Right cardiac atrium (tissue), 5 donors: ENCODE results near the gene KCNJ10. TPM values are rescaled to one million over a fixed set of nuclear protein-coding genes. Genes with fewer than 3 reads are reported as not detected.

ENCODE experiments used
- ATAC-seq, 2 donors: fragments of 200-7000 bp; cut with Tn5 transposase; one replicate each; pipeline versions ENCODE4 v1.8.0 to v1.9.1; 2020; ENCODE audit warnings: moderate library complexity in 2 of 2, mild to moderate bottlenecking in 1 of 2
- DNase-seq, 3 donors: peaks; one replicate each; pipeline ENCODE4 v3.0.0-alpha.2; 2020
- H3K27ac ChIP-seq: one replicate; pipeline ENCODE4 v1.5.1; 2013; ENCODE audit warnings: mild to moderate bottlenecking, low read length, control low read depth, moderate library complexity
- H3K27me3 ChIP-seq: one replicate; pipeline ENCODE4 v1.6.1; 2013; ENCODE audit not compliant: control insufficient read depth, insufficient read depth
- H3K4me1 ChIP-seq: one replicate; pipeline ENCODE4 v1.6.1; 2013; ENCODE audit warnings: low read length; ENCODE audit not compliant: control insufficient read depth, insufficient read depth
- H3K4me3 ChIP-seq: one replicate; pipeline ENCODE4 v1.5.1; 2013; ENCODE audit warnings: low read length, control low read depth
- H3K9me3 ChIP-seq: one replicate; pipeline ENCODE4 v1.6.1; 2013; ENCODE audit warnings: low read length; ENCODE audit not compliant: control insufficient read depth
- WGBS: extraction: QIAGEN DNeasy Blood & Tissue Kit; methylation state at CpG from one replicate; pipeline ENCODE4 v1.1.7; 2013; 5-methylcytosine and 5-hydroxymethylcytosine counted together
- intact Hi-C, 4 donors: fragments of 100-400 bp; cut with DNase I; formaldehyde crosslinking; loops; one replicate each; pipeline versions ENCODE4 v1.11.0 to v1.14.0; 2022 to 2023
- polyA plus RNA-seq: library from polyadenylated mRNA; stranded (reverse); fragments of 200-250 nt; gene quantifications from one replicate; pipeline ENCODE4 v1.2.3, GENCODE V29; 2013
- total RNA-seq, 4 donors: library from RNA; stranded (reverse); fragmentation: NEBNext Ultra II Directional; extraction: Animal tissue kit (Norgen Biotek cat#: 25700); gene quantifications; one replicate each; pipeline ENCODE4 v1.2.1, GENCODE V29; 2021
- donor health status: healthy with polysubstance abuse.
- donor health status: DM: no; HTN: yes; CAD: no.
- donor health status: DM: no; HTN: no; CAD: no.
- donor health status: DM: no; HTN: yes; CAD: no; lungs with severe emphysema.
- donor health status: DM: yes; HTN: yes; CAD: no.

KCNJ10 gene
- total and polyA plus RNA-seq, 5 donors: 0.11 to 0.31 (median 0.18) TPM

GRCh38 chr1:160070243-160071163 is 543 bp upstream of the KCNJ10 start:
- Histone ChIP-seq H3K4me3 (peak overlapping the region; percentile 75), H3K9me3 (no peaks in the 10 kb centered on the region), H3K27me3 (no peaks in the 10 kb centered on the region), H3K27ac (no peak overlapping the region), H3K4me1 (no peaks in the 10 kb centered on the region)
- intact Hi-C loops: no loop called here
- ATAC-seq: peak; percentile 96 to 97
- WGBS: 1% methylated on average over 46 of the region's 46 CpGs
- peak; percentile 84 to 93 (median 92) for DNase-seq

GRCh38 chr1:160068225-160068624 is 1.7 kb downstream of the KCNJ10 start:
- intact Hi-C loops: no loop called here
- Histone ChIP-seq H3K4me1 (no peaks in the 10 kb centered on the region), H3K27me3 (no peaks in the 10 kb centered on the region), H3K27ac (no peak overlapping the region), H3K4me3 (no peak overlapping the region), H3K9me3 (no peaks in the 10 kb centered on the region)
- DNase-seq: no peak
- no peak for ATAC-seq
- 65% methylated on average over 5 of the region's 5 CpGs for WGBS

GRCh38 chr1:160066829-160067745 is 2.9 kb downstream of the KCNJ10 start:
- 54% methylated on average over 6 of the region's 6 CpGs for WGBS
- no peaks in the 10 kb centered on the region for H3K9me3 ChIP-seq
- DNase-seq (no peak), ATAC-seq (no peak)
- no peaks in the 10 kb centered on the region for H3K4me1 ChIP-seq
- H3K27ac ChIP-seq: no peak overlapping the region
- H3K27me3 ChIP-seq: no peaks in the 10 kb centered on the region
- intact Hi-C loops: no loop called here
- H3K4me3 ChIP-seq: no peak overlapping the region

GRCh38 chr1:160064746-160065145 is 5.2 kb downstream of the KCNJ10 start:
- Histone ChIP-seq H3K27me3 (no peaks in the 10 kb centered on the region), H3K4me3 (no peak overlapping the region), H3K9me3 (no peaks in the 10 kb centered on the region), H3K4me1 (no peaks in the 10 kb centered on the region), H3K27ac (no peak overlapping the region)
- no peak for DNase-seq
- intact Hi-C loops: no loop called here
- 46% methylated on average over 3 of the region's 3 CpGs for WGBS
- no peak for ATAC-seq

- no peaks in the 10 kb centered on the region for H3K4me1 ChIP-seq
- H3K27me3 ChIP-seq: no peaks in the 10 kb centered on the region
- no peak for ATAC-seq
- no peak overlapping the region for H3K4me3 ChIP-seq
- DNase-seq: no peak
- H3K9me3 ChIP-seq: no peaks in the 10 kb centered on the region
- no peak overlapping the region for H3K27ac ChIP-seq
- intact Hi-C loops: no loop called here
- 85% methylated on average over 3 of the region's 3 CpGs for WGBS
These were observed 5.8 kb downstream of the KCNJ10 start for GRCh38 chr1:160064164-160064563.

GRCh38 chr1:160063176-160063575 is 6.8 kb downstream of the KCNJ10 start:
- ATAC-seq (no peak), DNase-seq (no peak)
- Histone ChIP-seq H3K4me1 (no peaks in the 10 kb centered on the region), H3K27ac (no peak overlapping the region), H3K9me3 (no peaks in the 10 kb centered on the region), H3K4me3 (no peak overlapping the region), H3K27me3 (no peaks in the 10 kb centered on the region)
- WGBS: 92% methylated on average over 5 of the region's 5 CpGs
- intact Hi-C loops: no loop called here

GRCh38 chr1:160062230-160062532 is 7.8 kb downstream of the KCNJ10 start:
- Histone ChIP-seq H3K9me3 (no peaks in the 10 kb centered on the region), H3K4me1 (no peaks in the 10 kb centered on the region), H3K27ac (no peak overlapping the region), H3K27me3 (no peaks in the 10 kb centered on the region), H3K4me3 (no peak overlapping the region)
- peak in 1 of 3 donors; percentile 62 for DNase-seq
- intact Hi-C loops: no loop called here
- ATAC-seq: peak in 1 of 2 donors; percentile 36
- WGBS: 66% methylated on average over 6 of the region's 6 CpGs

- H3K27ac ChIP-seq: no peak overlapping the region
- no peaks in the 10 kb centered on the region for H3K27me3 ChIP-seq
- WGBS: 64% methylated on average over 15 of the region's 15 CpGs
- intact Hi-C loops: no loop called here
- no peak overlapping the region for H3K4me3 ChIP-seq
- ATAC-seq (peak in 1 of 2 donors; percentile 7), DNase-seq (no peak)
- H3K4me1 ChIP-seq: no peaks in the 10 kb centered on the region
- no peaks in the 10 kb centered on the region for H3K9me3 ChIP-seq
These were observed 8.4 kb downstream of the KCNJ10 start for GRCh38 chr1:160061369-160062229.

GRCh38 chr1:160058087-160058486 is 11.9 kb downstream of the KCNJ10 start:
- DNase-seq (no peak), ATAC-seq (no peak)
- Histone ChIP-seq H3K4me1 (no peaks in the 10 kb centered on the region), H3K9me3 (no peaks in the 10 kb centered on the region), H3K27ac (no peak overlapping the region), H3K27me3 (no peaks in the 10 kb centered on the region), H3K4me3 (no peak overlapping the region)
- intact Hi-C loops: no loop called here
- WGBS: 35% methylated on average over 2 of the region's 2 CpGs

- H3K4me3 ChIP-seq: no peak overlapping the region
- no peaks in the 10 kb centered on the region for H3K9me3 ChIP-seq
- WGBS: 27% methylated on average over 1 of the region's 1 CpG
- no peak overlapping the region for H3K27ac ChIP-seq
- H3K4me1 ChIP-seq: no peaks in the 10 kb centered on the region
- DNase-seq (no peak), ATAC-seq (no peak)
- H3K27me3 ChIP-seq: no peaks in the 10 kb centered on the region
- intact Hi-C loops: no loop called here
These were observed 13.3 kb downstream of the KCNJ10 start for GRCh38 chr1:160056648-160057169.
